Measurements from ENCODE around the gene CIB1. TPM values are rescaled to one million over a fixed set of nuclear protein-coding genes. Genes with fewer than 3 reads are reported as not detected.

CIB1 gene
- total and polyA plus RNA-seq, 2 of the 8 experiments (the other 6 are each of a cell fraction or from before 2014, with no cell fraction given), result 26.0 to 63.5 TPM

GRCh38 chr15:90184786-90185704 lies 48.7 kb downstream of the CIB1 start:
- 0 out of 2 replicates have a peak, but pooled peaks cover under 1% of the 10 kb centered on the region for H3K79me1 ChIP-seq (ENCODE audit: low read depth, low read length)
- H4K5ac ChIP-seq (ENCODE audit: insufficient read length, low read depth, low read length), result no peak overlapping the region
- H3K9me3 ChIP-seq (ENCODE audit: insufficient read depth in 2 of 2, low read depth in 1 of 2, low read length in 1 of 2), result no peaks in the 10 kb centered on the region
- H3K14ac ChIP-seq (ENCODE audit: insufficient read length), result no peak overlapping the region
- no peak overlapping the region for H4K91ac ChIP-seq (replicated peaks; ENCODE audit: insufficient read length, low read length)
- no peak overlapping the region for H3K4ac ChIP-seq (replicated peaks; ENCODE audit: insufficient read length, low read depth, low read length)
- FAIRE-seq, result no peak
- H3K23ac ChIP-seq (ENCODE audit: insufficient read length), result no peak overlapping the region
- no peaks in the 10 kb centered on the region for H3K79me2 ChIP-seq (ENCODE audit: control insufficient read depth in 1 of 2, insufficient read depth in 2 of 2, low read length in 2 of 2)
- no peak overlapping the region for H2BK120ac ChIP-seq (replicated peaks; ENCODE audit: low read depth, low read length)
- no peak overlapping the region for H3K56ac ChIP-seq (replicated peaks; ENCODE audit: insufficient read length, low read depth, low read length)
- H2AK5ac ChIP-seq (ENCODE audit: low read depth, low read length), result no peak overlapping the region
- no peak overlapping the region for H3K27ac ChIP-seq (ENCODE audit: low read depth, low read length)
- peak overlapping the region; percentile 71 to 89 for H3K4me2 ChIP-seq (ENCODE audit: insufficient read depth in 1 of 2, low read depth in 2 of 2, low read length in 2 of 2)
- peak overlapping the region; percentile 58 to 65 (median 58) for H3K4me3 ChIP-seq (ENCODE audit: extremely low read depth in 1 of 4, insufficient read depth in 2 of 4, low read depth in 3 of 4, low read length in 4 of 4)
- CTCF ChIA-PET (ENCODE audit: partially characterized antibody), result interaction anchor here (0.8 to 2.1 kb wide), 7 partner anchors 13 to 44 kb away, joined by 3 to 11 read pairs (median 3); partner anchors contain the start of gene SEMA4B
- no peaks in the 10 kb centered on the region for H3K27me3 ChIP-seq (replicated peaks in 1 of 4; ENCODE audit: control insufficient read depth in 3 of 4, extremely low read depth in 1 of 4, insufficient read depth in 3 of 4, low read length in 3 of 4)
- peak overlapping the region in 2 of 4 experiments; percentile 30 to 41; a peak in 2 of 7 replicates for H3K9ac ChIP-seq (replicated peaks in 1 of 4; ENCODE audit: extremely low read depth in 1 of 4, low read depth in 3 of 4, low read length in 3 of 4)
- peaks cover 0 to 10% (median 5%) of the 10 kb centered on the region in 4 experiments; a peak in 4 of 7 replicates for H3K4me1 ChIP-seq (replicated peaks in 1 of 4; ENCODE audit: control insufficient read depth in 3 of 4, insufficient read depth in 4 of 4, low read length in 3 of 4)
- H2BK12ac ChIP-seq (ENCODE audit: low read depth, low read length), result peak overlapping the region; percentile 18; the same call in 1 of the 2 replicates
- H2BK15ac ChIP-seq (ENCODE audit: low read length), result no peak overlapping the region
- peaks cover 6% of the 10 kb centered on the region; the same call in 1 of the 2 replicates for H3K23me2 ChIP-seq (ENCODE audit: low read depth, low read length)
- peak overlapping the region; percentile 18; the same call in 1 of the 2 replicates for H2AFZ ChIP-seq (ENCODE audit: low read length)
- no peaks in the 10 kb centered on the region for H3K36me3 ChIP-seq (ENCODE audit: control insufficient read depth in 2 of 4, insufficient read depth in 4 of 4, low read length in 3 of 4)
- peak overlapping the region; percentile 87 for H4K8ac ChIP-seq (ENCODE audit: extremely low read depth, insufficient read depth, low read length)
- WGBS, 2 experiments (ENCODE audit: extremely low coverage in 1 of 2, insufficient coverage in 1 of 2, insufficient read length in 1 of 2, insufficient replicate concordance in 2 of 2, low coverage in 1 of 2, low lambda C conversion rate in 2 of 2, missing lambda C conversion rate in 1 of 2), result 8% methylated on average over 39 of the region's 67 CpGs; no CpG with 5 or more reads in 1 of the 2 experiments
- no peak overlapping the region; the same call in 1 of the 2 replicates for H2BK5ac ChIP-seq (ENCODE audit: low read depth, low read length)
- no peak overlapping the region for H3K18ac ChIP-seq (ENCODE audit: extremely low read depth, low read length)
- DNase-seq (ENCODE audit: low read depth in 1 of 2, low spot score in 2 of 2), result peak in 1 of 2 experiments; percentile 83
- H2BK20ac ChIP-seq (ENCODE audit: low read length), result no peak overlapping the region
- no peaks in the 10 kb centered on the region for H4K20me1 ChIP-seq (replicated peaks in 1 of 2; ENCODE audit: control insufficient read depth in 1 of 2, insufficient read depth in 2 of 2, low read length in 2 of 2)
- POLR2A ChIA-PET (ENCODE audit: partially characterized antibody), result interaction anchor here (1.5 to 3.8 kb wide), 2 partner anchors 16 to 30 kb away, joined by 4 to 16 read pairs; partner anchors contain the start of gene SEMA4B
- TF ChIP-seq EGR1 (IDR thresholded peaks at IDR 0.05; ENCODE audit: borderline replicate concordance, low read depth, low read length), result no peak
- peak; percentile 37 to 66; a peak in 2 of 4 replicates for TF ChIP-seq SIN3A (conservative IDR thresholded peaks at IDR 0.05 in 1 of 2, IDR thresholded peaks at IDR 0.05 in 1 of 2; ENCODE audit: low read depth in 1 of 2, low read length in 2 of 2)
- TF ChIP-seq PHF8 (conservative IDR thresholded peaks at IDR 0.05; ENCODE audit: low read depth, low read length), result peak; percentile 56; the same call in 1 of the 2 replicates
- no peak for TF ChIP-seq SRF (IDR thresholded peaks at IDR 0.05; ENCODE audit: low read depth, low read length)
- TF ChIP-seq YY1 (IDR thresholded peaks at IDR 0.05; ENCODE audit: low read depth, low read length), result peak; percentile 52; the same call in 1 of the 2 replicates
- TF ChIP-seq POLR2A (IDR thresholded peaks at IDR 0.05; ENCODE audit: control extremely low read depth in 1 of 2, low read depth in 2 of 2, low read length in 2 of 2), result no peak
- TF ChIP-seq TAF1 (IDR thresholded peaks at IDR 0.05; ENCODE audit: low read depth, low read length), result 0 out of 2 replicates have a peak, but pooled peaks have one; percentile 33
- TF ChIP-seq ASH2L (IDR thresholded peaks at IDR 0.05; ENCODE audit: low read length), result peak; percentile 69
- no peak; the same call in 1 of the 2 replicates for TF ChIP-seq MAX (IDR thresholded peaks at IDR 0.05)
- TF ChIP-seq RBBP5 (IDR thresholded peaks at IDR 0.05; ENCODE audit: borderline replicate concordance, low read depth, low read length), result peak; percentile 46; the same call in 1 of the 2 replicates
- no peak for TF ChIP-seq TCF12 (IDR thresholded peaks at IDR 0.05; ENCODE audit: low read depth, low read length)
